Astrocyte of the cerebellum (primary cell): Measurements from ENCODE around the gene DSCAML1.

ENCODE experiments used
- DNase-seq: peaks from one replicate; pipeline ENCODE4 v3.0.0-alpha.2; 2011; ENCODE audit warnings: low read depth
- H3K4me3 ChIP-seq: 2 replicates; pipeline ENCODE4 v1.5.1; 2011; ENCODE audit warnings: mild to moderate bottlenecking, low read depth, low read length, moderate library complexity
- CTCF ChIP-seq: IDR thresholded peaks from 2 replicates; pipeline ENCODE4 v1.5.1; 2012; ENCODE audit warnings: low read length, low read depth, moderate library complexity, mild to moderate bottlenecking; ENCODE audit errors: missing control alignments
- in situ Hi-C: cut with HindIII; loops from 2 replicates; pipeline ENCODE4 v1.10.0; 2017; ENCODE audit warnings: low sequenced_read_pairs

Gene DSCAML1

GRCh38 chr11:117441146-117441975, 355.7 kb downstream of the DSCAML1 start:
- in situ Hi-C loops = loop anchor here (5.0 kb wide), 1 partner anchor 141 kb away; no protein-coding TSS in a partner anchor
- H3K4me3 ChIP-seq = no peak overlapping the region
- TF ChIP-seq CTCF = no peak
- DNase-seq = no peak

- in situ Hi-C loops = loop anchor here (5.0 kb wide), 1 partner anchor 142 kb away; no protein-coding TSS in a partner anchor
- TF ChIP-seq CTCF = no peak
These were observed 356.8 kb downstream of the DSCAML1 start for GRCh38 chr11:117440258-117440657.

GRCh38 chr11:117439256-117439655, 357.8 kb downstream of the DSCAML1 start:
- H3K4me3 ChIP-seq = no peak overlapping the region
- no peak for TF ChIP-seq CTCF
- in situ Hi-C loops = no loop called here
- no peak for DNase-seq

More at GRCh38 chr11:117440258-117440657, 356.8 kb downstream of the DSCAML1 start:
- H3K4me3 ChIP-seq = no peak overlapping the region
- no peak for DNase-seq

GRCh38 chr11:117438371-117439000, 358.5 kb downstream of the DSCAML1 start:
- TF ChIP-seq CTCF = no peak
- in situ Hi-C loops = no loop called here
- DNase-seq = no peak
- H3K4me3 ChIP-seq = no peak overlapping the region

GRCh38 chr11:117437791-117438130, 359.3 kb downstream of the DSCAML1 start:
- no peak for DNase-seq
- no peak for TF ChIP-seq CTCF
- in situ Hi-C loops = no loop called here
- no peak overlapping the region for H3K4me3 ChIP-seq

- no peak for DNase-seq
- in situ Hi-C loops = no loop called here
- no peak overlapping the region for H3K4me3 ChIP-seq
- TF ChIP-seq CTCF = no peak
These were observed 359.8 kb downstream of the DSCAML1 start for GRCh38 chr11:117437041-117437790.
